ENCODE data around the gene AKR1E2.

The AKR1E2 gene

GRCh38 chr10:4847561-4848355 lies 21.8 kb downstream of the AKR1E2 start:
- DNase-seq: no peak

- no peak for DNase-seq
These were observed 22.5 kb downstream of the AKR1E2 start for GRCh38 chr10:4848356-4849041.

GRCh38 chr10:4849042-4849402 lies 23.0 kb downstream of the AKR1E2 start:
- DNase-seq: no peak

- DNase-seq: peak; percentile 65
These were observed 23.7 kb downstream of the AKR1E2 start for GRCh38 chr10:4849555-4850242.

- no peak for DNase-seq
These were observed 24.4 kb downstream of the AKR1E2 start for GRCh38 chr10:4850397-4850796.

- no peak for DNase-seq
These were observed 25.2 kb downstream of the AKR1E2 start for GRCh38 chr10:4851176-4851575.

GRCh38 chr10:4851846-4852245 lies 25.8 kb downstream of the AKR1E2 start:
- DNase-seq: no peak

GRCh38 chr10:4865945-4866661 lies 40.1 kb downstream of the AKR1E2 start:
- no peak for DNase-seq

GRCh38 chr10:4867109-4867519 lies 41.1 kb downstream of the AKR1E2 start:
- DNase-seq: no peak

GRCh38 chr10:4867520-4868356 lies 41.7 kb downstream of the AKR1E2 start:
- no peak for DNase-seq

- DNase-seq: no peak
These were observed 42.3 kb downstream of the AKR1E2 start for GRCh38 chr10:4868357-4868657.

GRCh38 chr10:4882704-4883078 lies 56.7 kb downstream of the AKR1E2 start:
- DNase-seq: no peak

- no peak for DNase-seq
These were observed 57.2 kb downstream of the AKR1E2 start for GRCh38 chr10:4883079-4883739.

- no peak for DNase-seq
These were observed 59.2 kb downstream of the AKR1E2 start for GRCh38 chr10:4885162-4885561.

GRCh38 chr10:4887501-4887900 lies 61.5 kb downstream of the AKR1E2 start:
- DNase-seq: no peak

GRCh38 chr10:4888236-4888635 lies 62.2 kb downstream of the AKR1E2 start:
- DNase-seq: no peak

GRCh38 chr10:4889959-4890358 lies 64.0 kb downstream of the AKR1E2 start:
- DNase-seq: no peak

- no peak for DNase-seq
These were observed 66.7 kb downstream of the AKR1E2 start for GRCh38 chr10:4892681-4893080.

GRCh38 chr10:4894335-4894734 lies 68.3 kb downstream of the AKR1E2 start:
- no peak for DNase-seq

All from NCI-H1105 treated with DMSO at 0.1 percent for 48 hours (cell line).